SU-DHL-6 (cell line): ENCODE measurements around the gene XCL1.

ENCODE experiments used
- CTCF ChIP-seq: fragments of 200-600 bp; sonication (generic); IDR thresholded peaks from one replicate; pipeline ENCODE4 v1.5.1; 2017; ENCODE audit warnings: antibody characterized with exemption, mild to moderate bottlenecking, low read length, moderate library complexity; ENCODE audit not compliant: insufficient read depth, poor library complexity, severe bottlenecking
- EZH2phosphoT487 ChIP-seq: fragments of 200-600 bp; sonication (generic), shearing (Covaris generic); conservative IDR thresholded peaks from 2 replicates; pipeline ENCODE4 v1.6.1; 2018; ENCODE audit warnings: mild to moderate bottlenecking, antibody characterized with exemption, low read length, moderate library complexity, mixed read lengths

- no peak for TF ChIP-seq EZH2phosphoT487
- no peak for TF ChIP-seq CTCF
These were observed 20.8 kb upstream of the XCL1 start for GRCh38 chr1:168555508-168556046.
